Endothelial cell of umbilical vein (primary cell): ENCODE data around the gene MAPK4. TPM values are rescaled to one million over a fixed set of nuclear protein-coding genes. Genes with fewer than 3 reads are reported as not detected.

Experiments used
- BruUV-seq: library from RNA; stranded (reverse); fragments of 400-500 nt; replicated peaks from 2 replicates; lab custom pipeline; 2021; lab: Mats Ljungman, UMichigan
- CTCF ChIA-PET: fragments of 300-600, 350-600 bp; sonication (Branson Sonifier 250); formaldehyde crosslinking; loops from one replicate; lab custom pipeline; 2021; ENCODE audit warnings: antibody characterized with exemption, inconsistent platforms; lab: Charles Lee
- POLR2A ChIA-PET: fragments of 300-600, 350-600 bp; sonication (Branson Sonifier 250); formaldehyde crosslinking; loops from one replicate; lab custom pipeline; 2021; ENCODE audit warnings: antibody characterized with exemption, inconsistent platforms; lab: Charles Lee
- DNase-seq: peaks from one replicate; pipeline ENCODE4 v3.0.0-alpha.2; 2011; ENCODE audit warnings: low read depth, low spot score
- FAIRE-seq: peaks from 2 replicates; lab custom pipeline; 2011; peaks lifted over from hg19 to GRCh38; lab: Jason Lieb, UNC
- H2AFZ ChIP-seq: 2 replicates; pipeline ENCODE4 v1.6.0; 2012; ENCODE audit warnings: low read depth, low read length, control low read depth, inconsistent platforms
- H3K27ac ChIP-seq: 2 replicates; pipeline ENCODE4 v1.5.1; 2011; ENCODE audit warnings: low read depth, mild to moderate bottlenecking, control low read depth, low read length, moderate library complexity; ENCODE audit not compliant: insufficient read depth
- H3K27me3 ChIP-seq, 2 experiments: 2 replicates each; pipeline versions ENCODE4 v1.6.0 to v1.6.1; 2011; ENCODE audit warnings: low read length in 2 of 2, mixed read lengths in 1 of 2; ENCODE audit not compliant: control insufficient read depth in 2 of 2, insufficient read depth in 2 of 2
- H3K36me3 ChIP-seq, 2 experiments: 2 replicates in 1 of 2; 3 replicates in 1 of 2; pipeline ENCODE4 v1.5.1; 2011; ENCODE audit warnings: low read length in 2 of 2, mild to moderate bottlenecking in 1 of 2, moderate library complexity in 1 of 2; ENCODE audit not compliant: control insufficient read depth in 2 of 2, insufficient read depth in 2 of 2; ENCODE audit errors: extremely low read depth in 1 of 2
- H3K4me1 ChIP-seq: 3 replicates; pipeline ENCODE4 v1.5.1; 2011; ENCODE audit warnings: mild to moderate bottlenecking, low read length; ENCODE audit not compliant: control insufficient read depth, insufficient read depth; ENCODE audit errors: extremely low read depth
- H3K4me2 ChIP-seq: 2 replicates; pipeline ENCODE4 v1.6.1; 2011; ENCODE audit warnings: low read length, control low read depth, mixed read lengths; ENCODE audit not compliant: insufficient read depth
- H3K4me3 ChIP-seq, 3 experiments: fragments of 200-600 bp in 1 of 3; sonication (generic), shearing (Covaris generic) in 1 of 3; replicated peaks in 1 of 3; 2 replicates each; pipeline ENCODE4 v1.5.1; 2011 to 2016; ENCODE audit warnings: control low read depth in 3 of 3, low read length in 3 of 3, mild to moderate bottlenecking in 2 of 3, inconsistent platforms in 1 of 3, low read depth in 1 of 3, moderate library complexity in 1 of 3; ENCODE audit not compliant: insufficient read depth in 1 of 3
- H3K79me2 ChIP-seq: 2 replicates; pipeline ENCODE4 v1.6.0; 2012; ENCODE audit warnings: low read length, inconsistent platforms; ENCODE audit not compliant: control insufficient read depth, insufficient read depth
- H3K9ac ChIP-seq: replicated peaks from 2 replicates; pipeline ENCODE3; 2011; ENCODE audit warnings: low read length, control low read depth; ENCODE audit not compliant: insufficient read depth; ENCODE audit errors: extremely low read depth
- H3K9me1 ChIP-seq: replicated peaks from 3 replicates; pipeline ENCODE4 v1.6.0; 2011; ENCODE audit warnings: mild to moderate bottlenecking, low read length; ENCODE audit not compliant: control insufficient read depth, insufficient read depth; ENCODE audit errors: extremely low read depth
- H3K9me3 ChIP-seq: replicated peaks from 2 replicates; pipeline ENCODE4 v1.5.1; 2012; ENCODE audit warnings: low read length, inconsistent platforms; ENCODE audit not compliant: control insufficient read depth, insufficient read depth
- H4K20me1 ChIP-seq: replicated peaks from 2 replicates; pipeline ENCODE3; 2011; ENCODE audit warnings: mild to moderate bottlenecking, low read length; ENCODE audit not compliant: control insufficient read depth, insufficient read depth; ENCODE audit errors: extremely low read depth
- CTCF ChIP-seq, 2 donors: IDR thresholded peaks; 1 replicate in 1 of 2; 2 replicates in 1 of 2; pipeline ENCODE4 v1.5.1; 2011; ENCODE audit warnings: low read length in 2 of 2, mild to moderate bottlenecking in 2 of 2, moderate library complexity in 2 of 2, control low read depth in 1 of 2, inconsistent platforms in 1 of 2, low read depth in 1 of 2; ENCODE audit not compliant: insufficient read depth in 1 of 2; ENCODE audit errors: extremely low read depth in 1 of 2
- EZH2 ChIP-seq: IDR thresholded peaks from 2 replicates; pipeline ENCODE4 v1.6.1; 2012; ENCODE audit warnings: borderline replicate concordance, low read depth, mild to moderate bottlenecking, moderate library complexity, low read length, inconsistent platforms; ENCODE audit not compliant: severe bottlenecking
- FOS ChIP-seq: IDR thresholded peaks from 2 replicates; pipeline ENCODE4 v1.6.1; 2011; ENCODE audit warnings: mild to moderate bottlenecking, low read length, moderate library complexity, borderline replicate concordance; ENCODE audit not compliant: insufficient read depth
- GATA2 ChIP-seq: IDR thresholded peaks from 2 replicates; pipeline ENCODE4 v1.7.0; 2011; ENCODE audit warnings: low read depth, mild to moderate bottlenecking, moderate library complexity, mixed read lengths, low read length; ENCODE audit not compliant: insufficient read length, insufficient read depth
- JUN ChIP-seq: IDR thresholded peaks from 2 replicates; pipeline ENCODE4 v1.6.1; 2011; ENCODE audit warnings: borderline replicate concordance, low read depth; ENCODE audit not compliant: insufficient read length, insufficient read depth
- POLR2A ChIP-seq: IDR thresholded peaks from 2 replicates; pipeline ENCODE4 v1.6.1; 2012; ENCODE audit warnings: low read depth, mild to moderate bottlenecking, control low read depth, low read length
- POLR2AphosphoS5 ChIP-seq: IDR thresholded peaks from 2 replicates; pipeline ENCODE4 v1.6.1; 2012; ENCODE audit warnings: low read depth, mild to moderate bottlenecking, control low read depth, low read length, moderate library complexity; ENCODE audit not compliant: insufficient read depth
- dilution Hi-C: fragments of 300-500 bp; cut with MboI; formaldehyde crosslinking; loops from one replicate; pipeline ENCODE4 v1.15.0; 2019; ENCODE audit warnings: low sequenced_read_pairs; ENCODE audit not compliant: extremely low pct_ligation_motif_present
- intact Hi-C: fragments of 100-400 bp; cut with micrococcal nuclease; formaldehyde crosslinking; loops from one replicate; pipeline ENCODE4 v1.10.0; 2022
- polyA plus RNA-seq, 4 experiments: library from polyadenylated mRNA; depleted of rRNA in 3 of 4; stranded (reverse) in 3 of 4; unstranded in 1 of 4; fragments of >200 nt; gene quantifications; 2 replicates each; pipeline versions ENCODE4 v1.2.1 to v1.2.3, GENCODE V29; 2011 to 2012; ENCODE audit warnings: missing spikeins in 1 of 4
- total RNA-seq: library from RNA; stranded (reverse); gene quantifications from 2 replicates; pipeline ENCODE4 v1.2.3, GENCODE V29; 2021

Gene MAPK4
- total and polyA plus RNA-seq, 2 donors (not counting 3 experiments of a cell fraction or from before 2014, with no cell fraction given), result not detected

- Histone ChIP-seq H3K9me3 (no peaks in the 10 kb centered on the region), H4K20me1 (no peaks in the 10 kb centered on the region), H3K9ac (no peak overlapping the region), H3K4me2 (no peak overlapping the region), H3K79me2 (no peaks in the 10 kb centered on the region), H3K9me1 (no peaks in the 10 kb centered on the region), H2AFZ (no peak overlapping the region), H3K27ac (no peak overlapping the region), H3K27me3 (no peaks in the 10 kb centered on the region), H3K36me3 (no peaks in the 10 kb centered on the region), H3K4me1 (no peaks in the 10 kb centered on the region), H3K4me3 (no peak overlapping the region)
- dilution Hi-C loops, result no loop called here
- TF ChIP-seq FOS (no peak), EZH2 (no peak)
- intact Hi-C loops, result no loop called here
- no TSS peak for BruUV-seq
- FAIRE-seq (no peak), DNase-seq (no peak)
- POLR2A ChIA-PET, result no interaction called here
- CTCF ChIA-PET, result no interaction called here
Measured at GRCh38 chr18:50749421-50749820, 189.5 kb downstream of the MAPK4 start.

- FAIRE-seq (no peak), DNase-seq (no peak)
- no peaks in the 10 kb centered on the region for H4K20me1 ChIP-seq
- H3K79me2 ChIP-seq, result no peaks in the 10 kb centered on the region
- dilution Hi-C loops, result no loop called here
- POLR2A ChIA-PET, result no interaction called here
- no peaks in the 10 kb centered on the region for H3K4me1 ChIP-seq
- H3K27me3 ChIP-seq, result no peaks in the 10 kb centered on the region
- intact Hi-C loops, result no loop called here
- H3K9ac ChIP-seq, result no peak overlapping the region
- H3K27ac ChIP-seq, result no peak overlapping the region
- H3K4me3 ChIP-seq, result no peak overlapping the region
- H3K4me2 ChIP-seq, result no peak overlapping the region
- H2AFZ ChIP-seq, result no peak overlapping the region
- no peak for TF ChIP-seq JUN
- TF ChIP-seq GATA2, result no peak
- no peak for TF ChIP-seq POLR2AphosphoS5
- TF ChIP-seq POLR2A, result no peak
- no peak for TF ChIP-seq CTCF (IDR thresholded peaks at IDR 0.05; ENCODE audit: extremely low read depth in 1 of 2, insufficient read depth in 1 of 2, low read depth in 1 of 2, low read length in 2 of 2)
- no peak for TF ChIP-seq EZH2
- H3K9me1 ChIP-seq, result no peaks in the 10 kb centered on the region
- BruUV-seq, result no TSS peak
- no peaks in the 10 kb centered on the region for H3K36me3 ChIP-seq
- H3K9me3 ChIP-seq, result no peaks in the 10 kb centered on the region
- CTCF ChIA-PET, result no interaction called here
Measured at GRCh38 chr18:50749945-50750344, 190.1 kb downstream of the MAPK4 start.
